DOHH2 (cell line): ENCODE data around the gene SLC18B1.

ENCODE experiments used
- H3F3A ChIP-seq: fragments of 200-600 bp; sonication (generic), shearing (Covaris generic); 2 replicates; pipeline ENCODE4 v1.6.0; 2016; ENCODE audit warnings: antibody characterized with exemption, mild to moderate bottlenecking; ENCODE audit not compliant: control insufficient read depth, insufficient read depth
- H3K27ac ChIP-seq: fragments of 200-600 bp; sonication (generic); 2 replicates; pipeline ENCODE4 v1.5.1; 2014; ENCODE audit warnings: low read depth, mild to moderate bottlenecking, low read length, moderate library complexity
- H3K27me3 ChIP-seq: fragments of 200-600 bp; sonication (generic); 2 replicates; pipeline ENCODE4 v1.6.1; 2014; ENCODE audit warnings: mild to moderate bottlenecking, low read length, mixed read lengths; ENCODE audit not compliant: control insufficient read depth
- H3K36me3 ChIP-seq: fragments of 200-600 bp; sonication (generic); 2 replicates; pipeline ENCODE4 v1.6.1; 2014; ENCODE audit warnings: mild to moderate bottlenecking, low read length, moderate library complexity, mixed read lengths; ENCODE audit not compliant: control insufficient read depth
- H3K4me1 ChIP-seq: fragments of 200-600 bp; sonication (generic); 2 replicates; pipeline ENCODE4 v1.6.1; 2014; ENCODE audit warnings: mild to moderate bottlenecking, low read length, mixed read lengths; ENCODE audit not compliant: control insufficient read depth
- H3K4me2 ChIP-seq: fragments of 200-600 bp; sonication (generic); 2 replicates; pipeline ENCODE4 v1.6.0; 2014; ENCODE audit warnings: mild to moderate bottlenecking, low read length, moderate library complexity
- H3K4me3 ChIP-seq: fragments of 200-600 bp; sonication (generic); 2 replicates; pipeline ENCODE4 v1.5.1; 2014; ENCODE audit warnings: mild to moderate bottlenecking, low read length, mixed read lengths
- H3K79me2 ChIP-seq: fragments of 200-600 bp; sonication (generic); 2 replicates; pipeline ENCODE4 v1.6.1; 2014; ENCODE audit warnings: mild to moderate bottlenecking, low read length, mixed read lengths; ENCODE audit not compliant: control insufficient read depth
- H3K9me2 ChIP-seq: fragments of 200-600 bp; sonication (generic); replicated peaks from 2 replicates; pipeline ENCODE4 v1.6.1; 2014; ENCODE audit warnings: mild to moderate bottlenecking, low read length, mixed read lengths; ENCODE audit not compliant: control insufficient read depth
- H3K9me3 ChIP-seq: fragments of 200-600 bp; sonication (generic); 2 replicates; pipeline ENCODE4 v1.6.1; 2014; ENCODE audit warnings: antibody characterized with exemption, low read length, mixed read lengths; ENCODE audit not compliant: control insufficient read depth, insufficient read depth
- H4K20me1 ChIP-seq: fragments of 200-600 bp; sonication (generic); 2 replicates; pipeline ENCODE4 v1.6.0; 2014; ENCODE audit warnings: low read depth, mild to moderate bottlenecking, antibody characterized with exemption, low read length, moderate library complexity; ENCODE audit not compliant: control insufficient read depth, insufficient read depth
- EZH2phosphoT487 ChIP-seq: fragments of 200-600 bp; sonication (generic); IDR thresholded peaks from 2 replicates; pipeline ENCODE4 v1.6.1; 2017; ENCODE audit warnings: borderline replicate concordance, mild to moderate bottlenecking, antibody characterized with exemption, low read length, moderate library complexity, mixed read lengths
- TF ChIP-seq, protein P1 (sequence below): fragments of 200-600 bp; sonication (generic); IDR thresholded peaks from one replicate; pipeline ENCODE4 v1.5.1; 2014; ENCODE audit warnings: antibody characterized with exemption, mild to moderate bottlenecking, low read depth, low read length; ENCODE audit not compliant: poor library complexity, severe bottlenecking

The SLC18B1 gene

DNA sequence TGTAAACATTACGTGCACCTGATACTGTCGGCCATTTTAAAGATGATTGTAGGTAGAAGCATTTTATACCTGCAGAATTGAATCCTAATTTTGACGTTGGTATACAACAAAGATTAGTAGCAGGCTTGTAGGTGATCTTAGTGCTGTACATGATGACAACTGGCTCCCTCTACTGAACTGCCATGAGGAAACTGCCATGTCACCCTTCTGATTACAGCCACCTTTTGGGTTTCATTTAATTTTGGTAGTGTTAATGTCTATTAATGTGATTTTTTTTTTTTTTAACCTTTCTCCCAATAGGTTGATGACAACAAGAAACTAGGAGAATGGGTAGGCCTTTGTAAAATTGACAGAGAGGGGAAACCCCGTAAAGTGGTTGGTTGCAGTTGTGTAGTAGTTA is 18.2 kb upstream of the SLC18B1 start:
- peak overlapping the region; percentile 65 for H3K4me2 ChIP-seq
- no peaks in the 10 kb centered on the region for H3K27me3 ChIP-seq
- peaks cover 79% of the 10 kb centered on the region for H3F3A ChIP-seq
- H3K4me1 ChIP-seq, result peaks cover 31% of the 10 kb centered on the region
- TF ChIP-seq, protein P1, sequence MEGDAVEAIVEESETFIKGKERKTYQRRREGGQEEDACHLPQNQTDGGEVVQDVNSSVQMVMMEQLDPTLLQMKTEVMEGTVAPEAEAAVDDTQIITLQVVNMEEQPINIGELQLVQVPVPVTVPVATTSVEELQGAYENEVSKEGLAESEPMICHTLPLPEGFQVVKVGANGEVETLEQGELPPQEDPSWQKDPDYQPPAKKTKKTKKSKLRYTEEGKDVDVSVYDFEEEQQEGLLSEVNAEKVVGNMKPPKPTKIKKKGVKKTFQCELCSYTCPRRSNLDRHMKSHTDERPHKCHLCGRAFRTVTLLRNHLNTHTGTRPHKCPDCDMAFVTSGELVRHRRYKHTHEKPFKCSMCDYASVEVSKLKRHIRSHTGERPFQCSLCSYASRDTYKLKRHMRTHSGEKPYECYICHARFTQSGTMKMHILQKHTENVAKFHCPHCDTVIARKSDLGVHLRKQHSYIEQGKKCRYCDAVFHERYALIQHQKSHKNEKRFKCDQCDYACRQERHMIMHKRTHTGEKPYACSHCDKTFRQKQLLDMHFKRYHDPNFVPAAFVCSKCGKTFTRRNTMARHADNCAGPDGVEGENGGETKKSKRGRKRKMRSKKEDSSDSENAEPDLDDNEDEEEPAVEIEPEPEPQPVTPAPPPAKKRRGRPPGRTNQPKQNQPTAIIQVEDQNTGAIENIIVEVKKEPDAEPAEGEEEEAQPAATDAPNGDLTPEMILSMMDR, result peak; percentile 8
- no peak for TF ChIP-seq EZH2phosphoT487
- peak overlapping the region; percentile 79 for H3K27ac ChIP-seq
- no peaks in the 10 kb centered on the region for H3K9me2 ChIP-seq
- peaks cover 33% of the 10 kb centered on the region for H3K79me2 ChIP-seq
- H3K9me3 ChIP-seq, result no peaks in the 10 kb centered on the region
- peaks cover 32% of the 10 kb centered on the region for H4K20me1 ChIP-seq
- H3K4me3 ChIP-seq, result peak overlapping the region; percentile 91
- H3K36me3 ChIP-seq, result peaks cover 54% of the 10 kb centered on the region

DNA sequence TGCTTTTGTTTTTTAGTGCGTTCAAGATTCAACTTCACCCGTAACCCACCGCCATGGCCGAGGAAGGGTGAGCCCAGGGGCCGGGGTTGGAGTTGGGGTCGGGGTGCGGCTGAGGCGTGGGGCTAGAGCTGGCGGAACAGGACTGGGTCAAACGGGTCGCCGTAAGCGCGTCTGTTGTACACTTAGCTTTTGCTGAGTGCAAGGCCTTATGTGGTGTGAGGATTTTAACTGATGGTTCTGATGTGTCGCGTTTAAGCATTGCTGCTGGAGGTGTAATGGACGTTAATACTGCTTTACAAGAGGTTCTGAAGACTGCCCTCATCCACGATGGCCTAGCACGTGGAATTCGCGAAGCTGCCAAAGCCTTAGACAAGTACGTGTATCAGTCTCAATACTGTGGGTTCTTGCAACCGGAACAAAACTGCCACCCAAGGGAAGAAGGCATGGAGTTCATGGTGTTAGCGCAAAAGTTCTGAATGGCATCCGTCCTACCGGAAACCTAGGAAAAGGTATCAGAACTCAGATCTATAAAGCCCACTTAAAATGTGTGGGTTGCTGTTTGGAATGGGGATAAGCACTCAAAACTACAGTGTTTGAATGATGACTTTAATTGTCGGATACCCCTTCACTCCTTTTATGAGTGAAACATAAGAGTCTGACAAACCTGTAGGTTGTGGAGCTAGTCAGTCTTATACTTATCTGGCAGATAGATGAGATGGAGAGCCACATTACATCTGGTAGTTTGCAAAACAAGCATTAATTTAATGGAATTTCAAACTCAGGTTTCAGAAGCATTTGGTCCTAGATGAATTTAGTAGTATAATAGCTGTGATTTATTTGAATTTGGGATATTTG is 16.5 kb upstream of the SLC18B1 start:
- Histone ChIP-seq H3K36me3 (peaks cover 54% of the 10 kb centered on the region), H3F3A (peaks cover 62% of the 10 kb centered on the region)

DNA sequence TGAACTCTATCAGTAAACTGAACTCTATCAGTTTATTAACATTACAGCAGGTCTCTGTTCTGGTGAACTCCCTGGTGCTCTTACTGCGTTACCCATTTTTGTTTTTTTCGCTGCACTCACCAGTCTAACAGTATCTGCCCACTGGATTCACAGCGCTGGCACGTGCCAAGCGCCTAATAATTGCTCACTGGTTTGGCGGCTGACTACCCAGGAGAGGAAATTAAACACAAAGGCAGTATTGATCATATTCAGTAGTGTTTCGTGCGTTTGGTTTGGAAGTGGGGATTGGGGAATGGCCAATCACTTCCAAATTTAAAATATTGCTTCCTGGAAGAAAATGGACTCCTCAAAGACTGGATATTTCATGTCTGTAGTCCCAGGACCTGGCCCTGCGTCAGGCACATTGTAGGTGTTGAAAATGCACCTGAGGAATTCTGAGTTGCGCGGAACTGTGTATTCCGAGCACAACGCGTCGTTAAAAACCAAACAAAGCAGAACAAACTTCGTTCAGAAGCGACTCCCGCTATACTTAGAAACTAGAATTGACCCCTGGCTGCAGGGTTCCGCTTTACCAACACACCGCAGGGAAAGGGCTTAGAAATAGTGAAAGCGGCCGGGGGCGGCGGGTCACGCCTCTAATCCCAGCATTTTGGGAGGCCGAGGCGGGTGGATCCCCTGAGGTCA is 14.9 kb upstream of the SLC18B1 start:
- Histone ChIP-seq H3K4me1 (peaks cover 31% of the 10 kb centered on the region), H3K79me2 (peaks cover 33% of the 10 kb centered on the region), H3K27ac (peak overlapping the region; percentile 79), H3K4me2 (peak overlapping the region; percentile 86), H3K9me2 (no peaks in the 10 kb centered on the region), H4K20me1 (peaks cover 32% of the 10 kb centered on the region), H3F3A (peaks cover 45% of the 10 kb centered on the region), H3K36me3 (peaks cover 40% of the 10 kb centered on the region), H3K9me3 (no peaks in the 10 kb centered on the region), H3K27me3 (no peaks in the 10 kb centered on the region; the same call in 1 of the 2 replicates), H3K4me3 (peak overlapping the region; percentile 91)
- TF ChIP-seq EZH2phosphoT487, result no peak
- TF ChIP-seq, protein P1, result no peak

More for the DNA sequence above, 16.5 kb upstream of the SLC18B1 start:
- Histone ChIP-seq H3K4me2 (peak overlapping the region; percentile 65), H4K20me1 (peaks cover 32% of the 10 kb centered on the region), H3K27me3 (no peaks in the 10 kb centered on the region), H3K9me2 (no peaks in the 10 kb centered on the region), H3K4me3 (peak overlapping the region; percentile 91), H3K4me1 (peaks cover 31% of the 10 kb centered on the region), H3K27ac (peak overlapping the region; percentile 79), H3K9me3 (no peaks in the 10 kb centered on the region), H3K79me2 (peaks cover 33% of the 10 kb centered on the region)
- TF ChIP-seq, protein P1, result no peak
- no peak for TF ChIP-seq EZH2phosphoT487
